SK-N-SH (cell line): ENCODE results near the gene CENPT. TPM values are rescaled to one million over a fixed set of nuclear protein-coding genes. Genes with fewer than 3 reads are reported as not detected.

Experiments used
- CTCF ChIA-PET: fragments of 300-600, 350-600 bp; formaldehyde crosslinking; extraction: SDS; loops from one replicate; lab custom pipeline; 2021; lab: Yijun Ruan, JAX
- POLR2A ChIA-PET: fragments of 350-600 bp; sonication (Branson Sonifier 250); formaldehyde crosslinking; extraction: SDS; loops from one replicate; lab custom pipeline; 2020; ENCODE audit warnings: antibody characterized with exemption, inconsistent platforms; lab: Yijun Ruan, JAX
- DNase-seq: peaks from one replicate; pipeline ENCODE4 v3.0.0; 2012
- H2AFZ ChIP-seq: fragments of 200-600 bp; sonication (generic); 2 replicates; pipeline ENCODE4 v1.8.1; 2016; ENCODE audit warnings: antibody characterized with exemption, mild to moderate bottlenecking, low read depth
- H3F3A ChIP-seq: fragments of 200-600 bp; sonication (generic); replicated peaks from 2 replicates; pipeline ENCODE3; 2016; ENCODE audit warnings: antibody characterized with exemption, mild to moderate bottlenecking; ENCODE audit not compliant: insufficient read depth
- H3K27ac ChIP-seq, 2 experiments: fragments of 200-500 bp in 1 of 2; fragments of 200-600 bp in 1 of 2; sonication (Bioruptor generic) in 1 of 2; sonication (generic), shearing (Covaris generic) in 1 of 2; 2 replicates each; pipeline versions ENCODE4 v1.5.1 to v1.6.1; 2014 to 2016; ENCODE audit warnings: low read depth in 2 of 2, inconsistent platforms in 1 of 2, low read length in 1 of 2, mild to moderate bottlenecking in 1 of 2, mixed read lengths in 1 of 2
- H3K27me3 ChIP-seq: fragments of 200-600 bp; sonication (generic), shearing (Covaris generic); 2 replicates; pipeline ENCODE4 v1.6.1; 2016; ENCODE audit warnings: mixed run types; ENCODE audit not compliant: insufficient read depth
- H3K36me3 ChIP-seq, 2 experiments: fragments of 200-500 bp in 1 of 2; fragments of 200-600 bp in 1 of 2; sonication (Bioruptor generic) in 1 of 2; sonication (generic) in 1 of 2; replicated peaks in 1 of 2; 2 replicates each; pipeline versions ENCODE3 to v1.5.1; 2014 to 2016; ENCODE audit warnings: low read length in 1 of 2, mild to moderate bottlenecking in 1 of 2; ENCODE audit not compliant: insufficient read depth in 2 of 2, control insufficient read depth in 1 of 2
- H3K4me1 ChIP-seq, 2 experiments: fragments of 200-500 bp in 1 of 2; fragments of 200-600 bp in 1 of 2; sonication (Bioruptor generic) in 1 of 2; sonication (generic), shearing (Covaris generic) in 1 of 2; 2 replicates each; pipeline versions ENCODE4 v1.5.1 to v1.6.1; 2014 to 2016; ENCODE audit warnings: low read depth in 1 of 2, low read length in 1 of 2, mixed run types in 1 of 2; ENCODE audit not compliant: insufficient read depth in 2 of 2, control insufficient read depth in 1 of 2
- H3K4me2 ChIP-seq: fragments of 200-600 bp; sonication (generic), shearing (Covaris generic); 2 replicates; pipeline ENCODE4 v1.6.1; 2017; ENCODE audit warnings: mixed run types
- H3K4me3 ChIP-seq, 2 experiments: fragments of 200-500 bp in 1 of 2; fragments of 200-600 bp in 1 of 2; sonication (Bioruptor generic) in 1 of 2; sonication (generic), shearing (Covaris generic) in 1 of 2; 2 replicates each; pipeline versions ENCODE4 v1.5.1 to v1.8.1; 2014 to 2016; ENCODE audit warnings: low read depth in 2 of 2, inconsistent platforms in 1 of 2, low read length in 1 of 2, mild to moderate bottlenecking in 1 of 2, mixed read lengths in 1 of 2, moderate library complexity in 1 of 2
- H3K79me2 ChIP-seq: fragments of 200-600 bp; sonication (generic); 2 replicates; pipeline ENCODE4 v1.8.1; 2017; ENCODE audit warnings: mild to moderate bottlenecking; ENCODE audit not compliant: insufficient read depth
- H3K9ac ChIP-seq: fragments of 200-600 bp; sonication (generic); 2 replicates; pipeline ENCODE4 v1.6.1; 2017; ENCODE audit warnings: mixed run types
- H3K9me2 ChIP-seq: fragments of 200-600 bp; sonication (generic); 2 replicates; pipeline ENCODE4 v1.6.1; 2017; ENCODE audit warnings: mixed run types
- H3K9me3 ChIP-seq: fragments of 200-600 bp; sonication (generic); 2 replicates; pipeline ENCODE4 v1.6.1; 2017; ENCODE audit warnings: mixed run types, mild to moderate bottlenecking, moderate library complexity
- H4K20me1 ChIP-seq: fragments of 200-600 bp; sonication (generic); 2 replicates; pipeline ENCODE4 v1.6.1; 2017; ENCODE audit warnings: mild to moderate bottlenecking, mixed run types; ENCODE audit not compliant: insufficient read depth
- CTCF ChIP-seq: fragments of 200-600 bp; sonication (generic); IDR thresholded peaks from 2 replicates; pipeline ENCODE4 v1.6.1; 2017; ENCODE audit warnings: antibody characterized with exemption, mild to moderate bottlenecking, moderate library complexity
- ELF1 ChIP-seq: IDR thresholded peaks from 2 replicates; pipeline ENCODE4 v1.4.0; 2012
- EP300 ChIP-seq, 2 experiments: IDR thresholded peaks; 2 replicates each; pipeline versions ENCODE4 v1.4.0 to v1.6.1; 2012; ENCODE audit warnings: borderline replicate concordance in 1 of 2, low read depth in 1 of 2, low read length in 1 of 2
- FOSL2 ChIP-seq: IDR thresholded peaks from 2 replicates; pipeline ENCODE4 v1.4.0; 2012; ENCODE audit warnings: low read depth, mild to moderate bottlenecking, moderate library complexity, borderline replicate concordance
- FOXJ3 ChIP-seq: sonication (generic); formaldehyde crosslinking; IDR thresholded peaks from 2 replicates; pipeline ENCODE4 v1.5.1; 2020; ENCODE audit warnings: mild to moderate bottlenecking, missing genetic modification reagents
- GATA2 ChIP-seq: sonication (generic); formaldehyde crosslinking; IDR thresholded peaks from 2 replicates; pipeline ENCODE4 v1.5.0; 2020; ENCODE audit warnings: mild to moderate bottlenecking, missing genetic modification reagents
- IRF3 ChIP-seq: fragments of 150-350 bp; IDR thresholded peaks from 2 replicates; pipeline ENCODE4 v1.6.1; 2016; ENCODE audit warnings: mild to moderate bottlenecking, low read depth, low read length
- JUND ChIP-seq: IDR thresholded peaks from 2 replicates; pipeline ENCODE4 v1.4.0; 2012
- MAX ChIP-seq: IDR thresholded peaks from 2 replicates; pipeline ENCODE4 v1.4.0; 2012; ENCODE audit warnings: low read depth
- MXI1 ChIP-seq: IDR thresholded peaks from 2 replicates; pipeline ENCODE4 v1.6.1; 2012; ENCODE audit warnings: mild to moderate bottlenecking, low read depth, low read length, improper control_type of control experiment
- NRF1 ChIP-seq: IDR thresholded peaks from 2 replicates; pipeline ENCODE4 v1.6.1; 2012; ENCODE audit warnings: low read depth, mild to moderate bottlenecking, low read length
- PBX3 ChIP-seq: IDR thresholded peaks from 2 replicates; pipeline ENCODE4; 2012
- RAD21 ChIP-seq: IDR thresholded peaks from 2 replicates; pipeline ENCODE4 v1.6.1; 2012; ENCODE audit warnings: mild to moderate bottlenecking, low read length
- REST ChIP-seq: IDR thresholded peaks from 2 replicates; pipeline ENCODE4 v1.6.1; 2012; ENCODE audit warnings: mild to moderate bottlenecking, low read depth, low read length, moderate library complexity
- SIN3A ChIP-seq: IDR thresholded peaks from 2 replicates; pipeline ENCODE4 v1.6.1; 2012; ENCODE audit warnings: low read depth, mild to moderate bottlenecking, low read length, moderate library complexity, borderline replicate concordance
- TAF1 ChIP-seq: IDR thresholded peaks from 2 replicates; pipeline ENCODE4 v1.6.1; 2012; ENCODE audit warnings: low read depth, mild to moderate bottlenecking, low read length, moderate library complexity, borderline replicate concordance
- TCF12 ChIP-seq: IDR thresholded peaks from 2 replicates; pipeline ENCODE4 v1.4.0; 2012
- YY1 ChIP-seq: IDR thresholded peaks from 2 replicates; pipeline ENCODE4 v1.4.0; 2012; ENCODE audit warnings: low read depth, mild to moderate bottlenecking
- WGBS: methylation state at CpG from one replicate; pipeline ENCODE4 v1.1.6; 2017; ENCODE audit warnings: low lambda C conversion rate; 5-methylcytosine and 5-hydroxymethylcytosine counted together
- polyA plus RNA-seq, 3 experiments: library from polyadenylated mRNA; depleted of rRNA; stranded (reverse); fragments of >200 nt; gene quantifications; 2 replicates each; pipeline ENCODE4 v1.2.3, GENCODE V29; 2012

The CENPT gene
- polyA plus RNA-seq, 1 of the 3 experiments (the other 2 are of a cell fraction): 48.6 TPM

- WGBS: 95% methylated on average over 19 of the region's 21 CpGs
- Histone ChIP-seq H3K79me2 (peaks cover 2% of the 10 kb centered on the region; the same call in 1 of the 2 replicates), H3K9me2 (no peaks in the 10 kb centered on the region), H3F3A (peaks cover 14% of the 10 kb centered on the region), H3K27me3 (no peaks in the 10 kb centered on the region), H3K27ac (no peak overlapping the region), H3K4me3 (no peak overlapping the region), H3K36me3 (peaks cover 21 to 81% of the 10 kb centered on the region in 2 experiments), H3K4me1 (peaks cover 7 to 13% of the 10 kb centered on the region in 2 experiments; a peak in 2 of 4 replicates), H3K4me2 (no peak overlapping the region), H3K9me3 (no peaks in the 10 kb centered on the region), H3K9ac (no peak overlapping the region), H4K20me1 (peaks cover 18% of the 10 kb centered on the region), H2AFZ (no peak overlapping the region)
- DNase-seq: no peak
- ChIA-PET POLR2A (interaction anchor here (1.0 to 3.5 kb wide), 3 partner anchors 8 to 53 kb away, joined by 3 to 12 read pairs (median 5); partner anchors contain the start of genes EDC4 and PSKH1), CTCF (interaction anchor here (0.8 to 22.4 kb wide), 7 partner anchors 7 to 66 kb away, joined by 3 to 564 read pairs (median 14); partner anchors contain the start of genes CTRL, EDC4, LCAT and PSKH1)
- no peak for TF ChIP-seq FOXJ3 (CRISPR knock-in tag)
Measured at GRCh38 chr16:67881621-67882161, 34.2 kb upstream of the CENPT start.

- H2AFZ ChIP-seq: no peak overlapping the region
- no peak overlapping the region for H3K9ac ChIP-seq
- H3K4me2 ChIP-seq: no peak overlapping the region
- no peaks in the 10 kb centered on the region for H3K9me2 ChIP-seq
- peaks cover 7 to 13% of the 10 kb centered on the region in 2 experiments; a peak in 2 of 4 replicates for H3K4me1 ChIP-seq
- H3K9me3 ChIP-seq: no peaks in the 10 kb centered on the region
- peaks cover 22% of the 10 kb centered on the region for H4K20me1 ChIP-seq
- H3F3A ChIP-seq: peaks cover 14% of the 10 kb centered on the region
- ChIA-PET CTCF (interaction anchor here (3.3 to 22.4 kb wide), 2 partner anchors 51 to 64 kb away, joined by 12 to 564 read pairs; partner anchors contain the start of genes CTRL, LCAT and PSMB10), POLR2A (no interaction called here)
- DNase-seq: no peak
- no peaks in the 10 kb centered on the region for H3K27me3 ChIP-seq
- no peak overlapping the region for H3K4me3 ChIP-seq
- 96% methylated on average over 12 of the region's 13 CpGs for WGBS
- H3K36me3 ChIP-seq: peaks cover 21 to 82% of the 10 kb centered on the region in 2 experiments
- H3K79me2 ChIP-seq: peaks cover 13% of the 10 kb centered on the region; the same call in 1 of the 2 replicates
- no peak overlapping the region for H3K27ac ChIP-seq
- TF ChIP-seq REST: no peak
- no peak for TF ChIP-seq IRF3
- no peak for TF ChIP-seq CTCF
- TF ChIP-seq TAF1: no peak
- TF ChIP-seq JUND: no peak
- no peak for TF ChIP-seq MXI1
- TF ChIP-seq ELF1: no peak
- TF ChIP-seq PBX3: no peak
- TF ChIP-seq GATA2 (CRISPR knock-in tag): no peak
- TF ChIP-seq SIN3A: no peak
- no peak for TF ChIP-seq TCF12
- TF ChIP-seq NRF1: no peak
- no peak for TF ChIP-seq YY1
- TF ChIP-seq EP300 (IDR thresholded peaks at IDR 0.05; ENCODE audit: borderline replicate concordance in 1 of 2, low read depth in 1 of 2, low read length in 1 of 2): no peak
- TF ChIP-seq FOXJ3 (CRISPR knock-in tag): no peak
- TF ChIP-seq MAX: no peak
- no peak for TF ChIP-seq RAD21
- no peak for TF ChIP-seq FOSL2
Measured at GRCh38 chr16:67880584-67880983, 33.1 kb upstream of the CENPT start.
